ENCODE measurements around the gene CLEC4M.

DNA sequence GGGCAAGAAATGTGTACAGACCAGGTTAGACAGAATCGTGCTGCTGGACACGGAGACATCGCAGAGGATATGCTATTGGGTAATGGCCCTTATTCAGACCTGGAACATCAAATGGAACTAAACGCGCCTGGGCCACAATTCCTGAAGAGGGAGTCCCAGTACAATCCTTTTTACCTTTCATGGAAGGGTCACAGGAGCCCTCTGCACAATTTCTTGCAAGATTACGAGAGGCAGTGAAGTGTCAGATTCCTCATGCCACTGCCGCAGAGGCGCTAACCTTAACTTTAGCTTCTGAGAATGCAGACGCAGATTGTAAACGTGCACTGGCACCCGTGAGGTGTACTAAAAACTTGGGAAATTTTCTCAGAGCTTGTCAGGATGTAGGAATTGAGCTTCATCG lies 18.1 kb downstream of the CLEC4M start:
- TF ChIP-seq, protein P1, sequence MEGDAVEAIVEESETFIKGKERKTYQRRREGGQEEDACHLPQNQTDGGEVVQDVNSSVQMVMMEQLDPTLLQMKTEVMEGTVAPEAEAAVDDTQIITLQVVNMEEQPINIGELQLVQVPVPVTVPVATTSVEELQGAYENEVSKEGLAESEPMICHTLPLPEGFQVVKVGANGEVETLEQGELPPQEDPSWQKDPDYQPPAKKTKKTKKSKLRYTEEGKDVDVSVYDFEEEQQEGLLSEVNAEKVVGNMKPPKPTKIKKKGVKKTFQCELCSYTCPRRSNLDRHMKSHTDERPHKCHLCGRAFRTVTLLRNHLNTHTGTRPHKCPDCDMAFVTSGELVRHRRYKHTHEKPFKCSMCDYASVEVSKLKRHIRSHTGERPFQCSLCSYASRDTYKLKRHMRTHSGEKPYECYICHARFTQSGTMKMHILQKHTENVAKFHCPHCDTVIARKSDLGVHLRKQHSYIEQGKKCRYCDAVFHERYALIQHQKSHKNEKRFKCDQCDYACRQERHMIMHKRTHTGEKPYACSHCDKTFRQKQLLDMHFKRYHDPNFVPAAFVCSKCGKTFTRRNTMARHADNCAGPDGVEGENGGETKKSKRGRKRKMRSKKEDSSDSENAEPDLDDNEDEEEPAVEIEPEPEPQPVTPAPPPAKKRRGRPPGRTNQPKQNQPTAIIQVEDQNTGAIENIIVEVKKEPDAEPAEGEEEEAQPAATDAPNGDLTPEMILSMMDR (optimal IDR thresholded peaks at IDR 0.05 in 1 of 3, IDR thresholded peaks at IDR 0.05 in 1 of 3, conservative IDR thresholded peaks at IDR 0.05 in 1 of 3; ENCODE audit: extremely low read depth in 1 of 3, insufficient read depth in 2 of 3, low read length in 3 of 3), result no peak
- no peak for TF ChIP-seq EZH2 (IDR thresholded peaks at IDR 0.05; ENCODE audit: low read length)
